Loucy (cell line): ENCODE data around the gene PCDH17.

Source experiments
- H2AFZ ChIP-seq: fragments of 200-600 bp; sonication (generic); 2 replicates; pipeline ENCODE4 v1.6.0; 2016; ENCODE audit warnings: antibody characterized with exemption, mild to moderate bottlenecking, low read length, moderate library complexity
- H3F3A ChIP-seq: fragments of 200-600 bp; 2 replicates; pipeline ENCODE4 v1.6.0; 2016; ENCODE audit warnings: antibody characterized with exemption, low read depth, mild to moderate bottlenecking
- H3K27me3 ChIP-seq: fragments of 200-600 bp; sonication (generic); 2 replicates; pipeline ENCODE4 v1.6.1; 2014; ENCODE audit warnings: low read length, mild to moderate bottlenecking; ENCODE audit not compliant: insufficient read depth, poor library complexity, severe bottlenecking
- H3K36me3 ChIP-seq: fragments of 200-600 bp; sonication (generic); 2 replicates; pipeline ENCODE4 v1.6.1; 2016; ENCODE audit warnings: low read length; ENCODE audit not compliant: insufficient read depth
- H3K4me1 ChIP-seq: fragments of 200-600 bp; sonication (generic); 2 replicates; pipeline ENCODE4 v1.5.1; 2014; ENCODE audit warnings: low read length, mild to moderate bottlenecking; ENCODE audit not compliant: insufficient read depth, poor library complexity, severe bottlenecking
- H3K4me2 ChIP-seq: fragments of 200-600 bp; sonication (generic); 2 replicates; pipeline ENCODE4 v1.6.0; 2014; ENCODE audit warnings: antibody characterized with exemption, low read length, low read depth, mild to moderate bottlenecking; ENCODE audit not compliant: poor library complexity, severe bottlenecking
- H3K4me3 ChIP-seq: fragments of 200-600 bp; sonication (generic); 2 replicates; pipeline ENCODE4 v1.5.1; 2014; ENCODE audit warnings: low read length, mild to moderate bottlenecking, mixed read lengths; ENCODE audit not compliant: poor library complexity, severe bottlenecking
- H3K79me2 ChIP-seq: fragments of 200-600 bp; sonication (generic); 2 replicates; pipeline ENCODE4 v1.6.1; 2014; ENCODE audit warnings: low read length; ENCODE audit not compliant: insufficient read depth
- H3K9ac ChIP-seq: fragments of 200-600 bp; sonication (generic); 2 replicates; pipeline ENCODE4 v1.6.0; 2014; ENCODE audit warnings: mild to moderate bottlenecking, low read depth, low read length, moderate library complexity; ENCODE audit not compliant: poor library complexity, severe bottlenecking
- H3K9me2 ChIP-seq: fragments of 200-600 bp; sonication (generic); replicated peaks from 2 replicates; pipeline ENCODE4 v1.6.1; 2016; ENCODE audit warnings: low read depth, low read length, mixed read lengths
- H3K9me3 ChIP-seq: fragments of 200-600 bp; sonication (generic); 2 replicates; pipeline ENCODE4 v1.6.1; 2014; ENCODE audit warnings: mild to moderate bottlenecking, antibody characterized with exemption, low read length, low read depth; ENCODE audit not compliant: insufficient read depth
- H4K20me1 ChIP-seq: fragments of 200-600 bp; sonication (generic); 2 replicates; pipeline ENCODE4 v1.6.0; 2014; ENCODE audit warnings: antibody characterized with exemption, low read length, mild to moderate bottlenecking; ENCODE audit not compliant: insufficient read depth, poor library complexity, severe bottlenecking
- CTCF ChIP-seq: fragments of 200-600 bp; sonication (generic); conservative IDR thresholded peaks from 2 replicates; pipeline ENCODE4 v1.5.1; 2014; ENCODE audit warnings: mild to moderate bottlenecking, antibody characterized with exemption, low read length
- EZH2phosphoT487 ChIP-seq: fragments of 200-600 bp; IDR thresholded peaks from 2 replicates; pipeline ENCODE4 v1.6.1; 2018; ENCODE audit warnings: antibody characterized with exemption, mild to moderate bottlenecking, moderate library complexity, borderline replicate concordance

Gene PCDH17

GRCh38 chr13:57636816-57637215 lies 5.3 kb downstream of the PCDH17 start:
- H3K9me2 ChIP-seq, result no peaks in the 10 kb centered on the region
- no peak overlapping the region for H3K4me3 ChIP-seq
- no peaks in the 10 kb centered on the region for H4K20me1 ChIP-seq
- H3K9me3 ChIP-seq, result no peaks in the 10 kb centered on the region
- H3K79me2 ChIP-seq, result no peaks in the 10 kb centered on the region
- no peak overlapping the region for H2AFZ ChIP-seq
- TF ChIP-seq CTCF, result no peak
- no peak for TF ChIP-seq EZH2phosphoT487
- H3F3A ChIP-seq, result no peaks in the 10 kb centered on the region
- no peak overlapping the region for H3K4me2 ChIP-seq
- no peaks in the 10 kb centered on the region for H3K4me1 ChIP-seq
- no peaks in the 10 kb centered on the region for H3K36me3 ChIP-seq
- H3K27me3 ChIP-seq, result no peaks in the 10 kb centered on the region
- no peak overlapping the region for H3K9ac ChIP-seq

- Histone ChIP-seq H3K9me3 (no peaks in the 10 kb centered on the region), H2AFZ (no peak overlapping the region), H3K27me3 (no peaks in the 10 kb centered on the region), H3K4me1 (no peaks in the 10 kb centered on the region), H3K4me2 (no peak overlapping the region), H3F3A (no peaks in the 10 kb centered on the region), H4K20me1 (no peaks in the 10 kb centered on the region), H3K9me2 (no peaks in the 10 kb centered on the region), H3K9ac (no peak overlapping the region), H3K36me3 (no peaks in the 10 kb centered on the region), H3K79me2 (no peaks in the 10 kb centered on the region), H3K4me3 (no peak overlapping the region)
- no peak for TF ChIP-seq CTCF
- no peak for TF ChIP-seq EZH2phosphoT487
Observed at GRCh38 chr13:57637515-57637914, 6.0 kb downstream of the PCDH17 start.

GRCh38 chr13:57638186-57638890 lies 6.8 kb downstream of the PCDH17 start:
- H3K9me3 ChIP-seq, result no peaks in the 10 kb centered on the region
- no peak overlapping the region for H3K4me2 ChIP-seq
- no peak overlapping the region for H2AFZ ChIP-seq
- no peak overlapping the region for H3K4me3 ChIP-seq
- H3K9ac ChIP-seq, result no peak overlapping the region
- H4K20me1 ChIP-seq, result no peaks in the 10 kb centered on the region
- no peaks in the 10 kb centered on the region for H3K27me3 ChIP-seq
- no peak for TF ChIP-seq CTCF
- no peak for TF ChIP-seq EZH2phosphoT487
- H3K4me1 ChIP-seq, result no peaks in the 10 kb centered on the region
- H3K79me2 ChIP-seq, result no peaks in the 10 kb centered on the region
- no peaks in the 10 kb centered on the region for H3K9me2 ChIP-seq
- H3K36me3 ChIP-seq, result no peaks in the 10 kb centered on the region
- no peaks in the 10 kb centered on the region for H3F3A ChIP-seq
